ENCODE results near the gene XYLT1.
"Not testable (repeated sequence)": the region's sequence is repeated elsewhere in the genome, so short reads cannot be mapped to it uniquely, and the experiment has no call there.

XYLT1 gene

GRCh38 chr16:17330044-17330443 lies 140.7 kb downstream of the XYLT1 start:
- DNase-seq, result no peak

- no peak for DNase-seq
Observed at GRCh38 chr16:17329391-17329790, 141.4 kb downstream of the XYLT1 start.

- peak in 1 of 3 experiments; percentile 7 for DNase-seq
Observed at GRCh38 chr16:17328932-17329331, 141.8 kb downstream of the XYLT1 start.

GRCh38 chr16:17327664-17328335 lies 143.0 kb downstream of the XYLT1 start:
- no peak for DNase-seq

- no peak for DNase-seq
Observed at GRCh38 chr16:17325476-17326143, 145.2 kb downstream of the XYLT1 start.

- DNase-seq, result no peak
Observed at GRCh38 chr16:17324451-17324850, 146.3 kb downstream of the XYLT1 start.

GRCh38 chr16:17323171-17323570 lies 147.6 kb downstream of the XYLT1 start:
- DNase-seq, result peak in 1 of 3 experiments; percentile 24

- no peak for DNase-seq
Observed at GRCh38 chr16:17321824-17322223, 148.9 kb downstream of the XYLT1 start.

- DNase-seq, result no peak
Observed at GRCh38 chr16:17320009-17320408, 150.8 kb downstream of the XYLT1 start.

GRCh38 chr16:17318238-17318637 lies 152.5 kb downstream of the XYLT1 start:
- no peak for DNase-seq

- DNase-seq, result no peak
Observed at GRCh38 chr16:17316005-17316404, 154.8 kb downstream of the XYLT1 start.

GRCh38 chr16:17313793-17314547 lies 156.8 kb downstream of the XYLT1 start:
- DNase-seq, result no peak

- no peak for DNase-seq
Observed at GRCh38 chr16:17313085-17313611, 157.6 kb downstream of the XYLT1 start.

- DNase-seq, result no peak
Observed at GRCh38 chr16:17312094-17312710, 158.6 kb downstream of the XYLT1 start.

- no peak for DNase-seq
Observed at GRCh38 chr16:17311333-17312093, 159.2 kb downstream of the XYLT1 start.

- DNase-seq, result no peak
Observed at GRCh38 chr16:17309510-17309909, 161.2 kb downstream of the XYLT1 start.

- DNase-seq, result no peak
Observed at GRCh38 chr16:17308186-17308585, 162.6 kb downstream of the XYLT1 start.

- no peak for DNase-seq
Observed at GRCh38 chr16:17307504-17307903, 163.3 kb downstream of the XYLT1 start.

- no peak for DNase-seq
Observed at GRCh38 chr16:17306745-17307144, 164.0 kb downstream of the XYLT1 start.

- DNase-seq, result not testable (repeated sequence)
Observed at GRCh38 chr16:17306211-17306610, 164.5 kb downstream of the XYLT1 start.

GRCh38 chr16:17305694-17306093 lies 165.1 kb downstream of the XYLT1 start:
- DNase-seq, result no peak

- DNase-seq, result peak in 1 of 3 experiments; percentile 4
Observed at GRCh38 chr16:17304491-17305119, 166.2 kb downstream of the XYLT1 start.

Measured in NCI-H1417 (cell line).